Liver (tissue), 9 donors: ENCODE data around the gene SLC34A3. TPM values are rescaled to one million over a fixed set of nuclear protein-coding genes. Genes with fewer than 3 reads are reported as not detected.

Experiments used
- DNase-seq: peaks from one replicate; pipeline ENCODE4 v3.0.0-alpha.2; 2017; ENCODE audit warnings: low spot score
- H3K27ac ChIP-seq, 2 donors: one replicate each; pipeline ENCODE4 v1.7.0; 2013; ENCODE audit warnings: inconsistent platforms in 2 of 2, low read length in 2 of 2, control low read depth in 1 of 2, low read depth in 1 of 2, mild to moderate bottlenecking in 1 of 2
- H3K27me3 ChIP-seq, 4 donors: one replicate each; pipeline versions ENCODE4 v1.6.1 to v1.7.0; 2013; ENCODE audit warnings: low read length in 3 of 4, inconsistent platforms in 1 of 4, mild to moderate bottlenecking in 1 of 4, moderate library complexity in 1 of 4; ENCODE audit not compliant: control insufficient read depth in 4 of 4, insufficient read depth in 4 of 4
- H3K36me3 ChIP-seq, 4 donors: one replicate each; pipeline versions ENCODE4 v1.6.1 to v1.7.0; 2013; ENCODE audit warnings: low read length in 3 of 4, mild to moderate bottlenecking in 3 of 4, low read depth in 1 of 4, moderate library complexity in 1 of 4; ENCODE audit not compliant: control insufficient read depth in 4 of 4, insufficient read depth in 3 of 4
- H3K4me1 ChIP-seq, 4 donors: one replicate each; pipeline versions ENCODE4 v1.6.1 to v1.7.0; 2013; ENCODE audit warnings: low read length in 3 of 4, mild to moderate bottlenecking in 3 of 4, moderate library complexity in 1 of 4; ENCODE audit not compliant: control insufficient read depth in 4 of 4, insufficient read depth in 4 of 4
- H3K4me3 ChIP-seq, 3 donors: one replicate each; pipeline versions ENCODE4 v1.6.1 to v1.7.0; 2013; ENCODE audit warnings: low read length in 3 of 3, control low read depth in 1 of 3, low read depth in 1 of 3, mild to moderate bottlenecking in 1 of 3
- H3K9ac ChIP-seq, 2 donors: one replicate each; pipeline ENCODE4 v1.7.0; 2013; ENCODE audit warnings: low read length in 2 of 2, mild to moderate bottlenecking in 2 of 2, moderate library complexity in 2 of 2, control low read depth in 1 of 2, low read depth in 1 of 2
- H3K9me3 ChIP-seq, 4 donors: one replicate each; pipeline versions ENCODE4 v1.6.1 to v1.7.0; 2013; ENCODE audit warnings: low read length in 3 of 4; ENCODE audit not compliant: control insufficient read depth in 4 of 4
- EGR1 ChIP-seq, 2 donors: IDR thresholded peaks; 2 replicates each; pipeline ENCODE4 v1.6.1; 2016 to 2018; ENCODE audit warnings: antibody characterized with exemption in 2 of 2, low read depth in 2 of 2
- FOXA1 ChIP-seq: IDR thresholded peaks from 2 replicates; pipeline ENCODE4 v1.6.1; 2016; ENCODE audit warnings: antibody characterized with exemption
- FOXA2 ChIP-seq: IDR thresholded peaks from 2 replicates; pipeline ENCODE4 v1.6.1; 2016; ENCODE audit warnings: antibody characterized with exemption
- GABPA ChIP-seq, 2 donors: IDR thresholded peaks in 1 of 2; conservative IDR thresholded peaks in 1 of 2; 2 replicates each; pipeline ENCODE4 v1.6.1; 2016; ENCODE audit warnings: antibody characterized with exemption in 2 of 2, mild to moderate bottlenecking in 1 of 2, moderate library complexity in 1 of 2
- HNF4A ChIP-seq, 2 donors: conservative IDR thresholded peaks; 2 replicates each; pipeline ENCODE4 v1.6.1; 2016; ENCODE audit warnings: antibody characterized with exemption in 2 of 2, mild to moderate bottlenecking in 2 of 2
- HNF4G ChIP-seq: IDR thresholded peaks from 2 replicates; pipeline ENCODE4 v1.6.1; 2016; ENCODE audit warnings: antibody characterized with exemption
- JUND ChIP-seq, 2 donors: IDR thresholded peaks; 2 replicates each; pipeline ENCODE4 v1.6.1; 2016; ENCODE audit warnings: antibody characterized with exemption in 2 of 2
- NR2F2 ChIP-seq: IDR thresholded peaks from 2 replicates; pipeline ENCODE4 v1.6.1; 2016; ENCODE audit warnings: antibody characterized with exemption
- RAD21 ChIP-seq, 2 donors: IDR thresholded peaks; 2 replicates each; pipeline ENCODE4 v1.6.1; 2016; ENCODE audit warnings: antibody characterized with exemption in 2 of 2, mild to moderate bottlenecking in 2 of 2
- RXRA ChIP-seq, 2 donors: IDR thresholded peaks; 2 replicates each; pipeline ENCODE4 v1.6.1; 2017 to 2018; ENCODE audit warnings: antibody characterized with exemption in 2 of 2, mild to moderate bottlenecking in 1 of 2
- SP1 ChIP-seq: IDR thresholded peaks from 2 replicates; pipeline ENCODE4 v1.6.1; 2018; ENCODE audit warnings: antibody characterized with exemption, mild to moderate bottlenecking
- TAF1 ChIP-seq: conservative IDR thresholded peaks from 2 replicates; pipeline ENCODE4 v1.6.1; 2016; ENCODE audit warnings: antibody characterized with exemption, mild to moderate bottlenecking
- YY1 ChIP-seq: IDR thresholded peaks from 2 replicates; pipeline ENCODE4 v1.6.1; 2016; ENCODE audit warnings: antibody characterized with exemption, mild to moderate bottlenecking
- WGBS: extraction: QIAGEN DNeasy Blood & Tissue Kit; methylation state at CpG from one replicate; pipeline ENCODE4 v1.1.7; 2013; 5-methylcytosine and 5-hydroxymethylcytosine counted together
- polyA plus RNA-seq, 2 donors: library from polyadenylated mRNA; stranded (reverse) in 1 of 2; unstranded in 1 of 2; fragments of 200-250 nt in 1 of 2; fragments of >200 nt in 1 of 2; fragmentation: Nextera tagmentation in 1 of 2; extraction: Ambion mirVana in 1 of 2; gene quantifications; one replicate each; pipeline versions ENCODE4 v1.2.1 to v1.2.3, GENCODE V29; 2013 to 2015
- total RNA-seq, 2 donors: library from RNA; depleted of rRNA; stranded (reverse); fragments of >200 nt; gene quantifications; one replicate each; pipeline ENCODE4 v1.2.3, GENCODE V29; 2014
- TF ChIP-seq, protein P1 (sequence below): IDR thresholded peaks from 2 replicates; pipeline ENCODE4 v1.6.1; 2016; ENCODE audit warnings: antibody characterized with exemption, mild to moderate bottlenecking
- TF ChIP-seq, protein P2 (sequence below): fragments of 150-350 bp; IDR thresholded peaks from 2 replicates; pipeline ENCODE4 v1.5.1; 2017; ENCODE audit warnings: improper control_type of control experiment, low read depth, low read length; ENCODE audit not compliant: missing input control
- TF ChIP-seq, protein P3 (sequence below): IDR thresholded peaks from 2 replicates; pipeline ENCODE4 v1.6.1; 2016; ENCODE audit warnings: antibody characterized with exemption
- donor health status: healthy.
- donor health status: healthy.
- donor health status: healthy.
- donor health status: healthy.
- donor health status: healthy.

The SLC34A3 gene
- total and polyA plus RNA-seq, 4 donors = not detected

DNA sequence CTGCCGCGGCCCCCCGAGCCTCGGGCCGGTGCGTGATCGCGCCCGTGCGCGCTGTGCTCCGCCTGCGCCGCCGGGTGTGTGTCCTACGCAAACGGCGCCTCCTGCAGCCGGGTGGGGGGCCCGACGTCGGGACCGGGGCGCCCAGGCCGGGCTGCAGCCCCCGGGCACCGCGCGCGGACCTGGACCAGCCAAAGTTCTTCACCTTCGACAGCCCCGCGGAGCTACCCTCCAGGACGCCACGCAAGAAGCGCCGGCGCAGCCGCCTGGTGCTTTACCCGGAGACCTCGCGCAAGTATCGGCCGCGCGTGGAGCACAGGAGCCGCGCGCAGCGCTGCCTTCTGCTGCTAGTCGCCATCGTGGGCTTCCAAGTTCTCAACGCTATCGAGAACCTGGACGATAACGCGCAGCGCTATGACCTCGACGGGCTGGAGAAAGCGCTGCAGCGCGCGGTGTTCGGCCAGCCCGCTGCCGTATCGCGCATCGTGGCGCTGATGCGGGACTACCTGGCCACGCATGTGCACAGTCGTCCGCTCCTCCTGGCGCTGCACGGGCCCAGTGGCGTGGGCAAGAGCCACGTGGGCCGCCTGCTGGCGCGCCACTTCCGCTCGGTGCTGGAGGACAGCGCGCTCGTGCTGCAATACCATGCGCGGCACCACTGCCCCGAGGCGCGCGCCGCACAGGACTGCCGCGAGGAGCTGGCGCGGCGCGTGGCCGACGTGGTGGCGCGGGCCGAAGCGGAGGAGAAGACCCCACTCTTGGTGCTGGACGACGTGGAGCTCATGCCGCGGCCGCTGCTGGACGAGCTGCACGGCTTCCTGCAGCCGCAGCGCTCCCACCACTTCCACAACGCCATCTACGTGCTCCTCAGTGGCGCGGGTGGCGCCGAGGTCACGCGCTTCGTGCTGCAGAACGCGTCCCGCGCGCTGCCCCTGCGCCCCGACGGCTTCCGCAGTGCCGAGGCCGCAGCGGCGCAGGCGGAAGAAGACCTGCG is 48.3 kb downstream of the SLC34A3 start:
- no peaks in the 10 kb centered on the region for H3K36me3 ChIP-seq
- no peak overlapping the region for H3K27ac ChIP-seq
- H3K27me3 ChIP-seq = no peaks in the 10 kb centered on the region
- TF ChIP-seq HNF4G (no peak), NR2F2 (no peak), FOXA2 (no peak), SP1 (no peak), GABPA (IDR thresholded peaks at IDR 0.05 in 1 of 2, conservative IDR thresholded peaks at IDR 0.05 in 1 of 2) (no peak), TAF1 (no peak), FOXA1 (no peak), EGR1 (IDR thresholded peaks at IDR 0.05; ENCODE audit: low read depth in 2 of 2) (no peak)
- TF ChIP-seq, protein P1, sequence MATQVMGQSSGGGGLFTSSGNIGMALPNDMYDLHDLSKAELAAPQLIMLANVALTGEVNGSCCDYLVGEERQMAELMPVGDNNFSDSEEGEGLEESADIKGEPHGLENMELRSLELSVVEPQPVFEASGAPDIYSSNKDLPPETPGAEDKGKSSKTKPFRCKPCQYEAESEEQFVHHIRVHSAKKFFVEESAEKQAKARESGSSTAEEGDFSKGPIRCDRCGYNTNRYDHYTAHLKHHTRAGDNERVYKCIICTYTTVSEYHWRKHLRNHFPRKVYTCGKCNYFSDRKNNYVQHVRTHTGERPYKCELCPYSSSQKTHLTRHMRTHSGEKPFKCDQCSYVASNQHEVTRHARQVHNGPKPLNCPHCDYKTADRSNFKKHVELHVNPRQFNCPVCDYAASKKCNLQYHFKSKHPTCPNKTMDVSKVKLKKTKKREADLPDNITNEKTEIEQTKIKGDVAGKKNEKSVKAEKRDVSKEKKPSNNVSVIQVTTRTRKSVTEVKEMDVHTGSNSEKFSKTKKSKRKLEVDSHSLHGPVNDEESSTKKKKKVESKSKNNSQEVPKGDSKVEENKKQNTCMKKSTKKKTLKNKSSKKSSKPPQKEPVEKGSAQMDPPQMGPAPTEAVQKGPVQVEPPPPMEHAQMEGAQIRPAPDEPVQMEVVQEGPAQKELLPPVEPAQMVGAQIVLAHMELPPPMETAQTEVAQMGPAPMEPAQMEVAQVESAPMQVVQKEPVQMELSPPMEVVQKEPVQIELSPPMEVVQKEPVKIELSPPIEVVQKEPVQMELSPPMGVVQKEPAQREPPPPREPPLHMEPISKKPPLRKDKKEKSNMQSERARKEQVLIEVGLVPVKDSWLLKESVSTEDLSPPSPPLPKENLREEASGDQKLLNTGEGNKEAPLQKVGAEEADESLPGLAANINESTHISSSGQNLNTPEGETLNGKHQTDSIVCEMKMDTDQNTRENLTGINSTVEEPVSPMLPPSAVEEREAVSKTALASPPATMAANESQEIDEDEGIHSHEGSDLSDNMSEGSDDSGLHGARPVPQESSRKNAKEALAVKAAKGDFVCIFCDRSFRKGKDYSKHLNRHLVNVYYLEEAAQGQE = no peak
- 84% methylated on average over 139 of the region's 139 CpGs for WGBS
- peak overlapping the region in 1 of 3 donors; percentile 60 for H3K4me3 ChIP-seq
- peaks cover 3 to 23% (median 9%) of the 10 kb centered on the region in 4 donors for H3K4me1 ChIP-seq
- DNase-seq = no peak
- no peaks in the 10 kb centered on the region for H3K9me3 ChIP-seq
- H3K9ac ChIP-seq = no peak overlapping the region

DNA sequence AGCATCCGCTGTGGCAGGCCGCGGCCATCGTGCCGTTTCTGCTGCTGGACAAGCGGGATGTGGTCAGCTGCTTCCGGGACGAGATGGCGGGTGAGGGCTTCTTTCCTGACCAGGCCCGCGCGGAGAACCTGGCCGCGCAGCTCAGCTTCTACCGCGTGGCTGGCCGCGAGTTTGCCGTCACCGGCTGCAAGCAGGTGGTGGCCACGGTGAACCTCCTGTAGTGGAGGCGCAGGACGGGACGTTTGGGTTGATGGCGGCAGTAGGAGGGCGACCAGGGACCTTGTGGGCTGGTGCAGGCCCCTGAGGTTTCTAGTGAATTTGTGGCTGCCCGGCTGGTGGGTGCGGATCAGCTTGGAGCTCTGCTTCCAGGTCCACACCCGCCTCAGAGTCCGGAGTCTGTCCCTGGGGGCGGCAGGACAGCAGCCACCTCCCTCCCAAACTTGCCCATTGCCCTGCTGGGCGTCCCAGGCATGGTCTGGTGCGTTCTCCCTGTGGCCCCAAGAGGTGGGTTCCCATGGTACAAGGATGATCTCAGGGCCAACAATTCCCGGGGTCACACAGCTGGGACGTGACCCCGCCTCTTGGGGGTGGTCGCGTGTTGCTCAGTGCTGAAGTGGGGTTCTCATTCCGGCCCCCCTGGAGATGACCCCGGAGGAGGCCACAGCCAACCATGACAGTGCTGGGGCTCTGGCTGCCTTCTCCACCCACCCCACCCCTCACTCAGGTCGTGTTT is 49.2 kb downstream of the SLC34A3 start:
- H3K27me3 ChIP-seq = no peaks in the 10 kb centered on the region
- H3K9ac ChIP-seq = no peak overlapping the region
- no peak overlapping the region for H3K27ac ChIP-seq
- DNase-seq = no peak
- no peaks in the 10 kb centered on the region for H3K36me3 ChIP-seq
- WGBS = 93% methylated on average over 41 of the region's 41 CpGs
- H3K4me3 ChIP-seq = no peak overlapping the region
- H3K4me1 ChIP-seq = peaks cover 2 to 16% (median 5%) of the 10 kb centered on the region in 4 donors
- H3K9me3 ChIP-seq = no peaks in the 10 kb centered on the region
- TF ChIP-seq TAF1 = no peak
- no peak for TF ChIP-seq HNF4A (conservative IDR thresholded peaks at IDR 0.05)
- TF ChIP-seq HNF4G = no peak
- TF ChIP-seq YY1 = no peak
- TF ChIP-seq GABPA (IDR thresholded peaks at IDR 0.05 in 1 of 2, conservative IDR thresholded peaks at IDR 0.05 in 1 of 2) = no peak
- no peak for TF ChIP-seq RXRA (IDR thresholded peaks at IDR 0.05)
- TF ChIP-seq, protein P2, sequence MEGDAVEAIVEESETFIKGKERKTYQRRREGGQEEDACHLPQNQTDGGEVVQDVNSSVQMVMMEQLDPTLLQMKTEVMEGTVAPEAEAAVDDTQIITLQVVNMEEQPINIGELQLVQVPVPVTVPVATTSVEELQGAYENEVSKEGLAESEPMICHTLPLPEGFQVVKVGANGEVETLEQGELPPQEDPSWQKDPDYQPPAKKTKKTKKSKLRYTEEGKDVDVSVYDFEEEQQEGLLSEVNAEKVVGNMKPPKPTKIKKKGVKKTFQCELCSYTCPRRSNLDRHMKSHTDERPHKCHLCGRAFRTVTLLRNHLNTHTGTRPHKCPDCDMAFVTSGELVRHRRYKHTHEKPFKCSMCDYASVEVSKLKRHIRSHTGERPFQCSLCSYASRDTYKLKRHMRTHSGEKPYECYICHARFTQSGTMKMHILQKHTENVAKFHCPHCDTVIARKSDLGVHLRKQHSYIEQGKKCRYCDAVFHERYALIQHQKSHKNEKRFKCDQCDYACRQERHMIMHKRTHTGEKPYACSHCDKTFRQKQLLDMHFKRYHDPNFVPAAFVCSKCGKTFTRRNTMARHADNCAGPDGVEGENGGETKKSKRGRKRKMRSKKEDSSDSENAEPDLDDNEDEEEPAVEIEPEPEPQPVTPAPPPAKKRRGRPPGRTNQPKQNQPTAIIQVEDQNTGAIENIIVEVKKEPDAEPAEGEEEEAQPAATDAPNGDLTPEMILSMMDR = no peak
- TF ChIP-seq JUND (IDR thresholded peaks at IDR 0.05) = no peak
- TF ChIP-seq FOXA1 = no peak
- TF ChIP-seq, protein P1 = no peak
- TF ChIP-seq EGR1 (IDR thresholded peaks at IDR 0.05; ENCODE audit: low read depth in 2 of 2) = no peak
- TF ChIP-seq RAD21 (IDR thresholded peaks at IDR 0.05) = no peak
- TF ChIP-seq, protein P3, sequence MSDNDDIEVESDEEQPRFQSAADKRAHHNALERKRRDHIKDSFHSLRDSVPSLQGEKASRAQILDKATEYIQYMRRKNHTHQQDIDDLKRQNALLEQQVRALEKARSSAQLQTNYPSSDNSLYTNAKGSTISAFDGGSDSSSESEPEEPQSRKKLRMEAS = no peak
